Measurements from ENCODE around the gene FAM53A.
"Not testable (repeated sequence)": the region's sequence is repeated elsewhere in the genome, so short reads cannot be mapped to it uniquely, and the experiment has no call there.

FAM53A gene

GRCh38 chr4:1658146-1658545, 26.0 kb downstream of the FAM53A start:
- DNase-seq: no peak

DNA sequence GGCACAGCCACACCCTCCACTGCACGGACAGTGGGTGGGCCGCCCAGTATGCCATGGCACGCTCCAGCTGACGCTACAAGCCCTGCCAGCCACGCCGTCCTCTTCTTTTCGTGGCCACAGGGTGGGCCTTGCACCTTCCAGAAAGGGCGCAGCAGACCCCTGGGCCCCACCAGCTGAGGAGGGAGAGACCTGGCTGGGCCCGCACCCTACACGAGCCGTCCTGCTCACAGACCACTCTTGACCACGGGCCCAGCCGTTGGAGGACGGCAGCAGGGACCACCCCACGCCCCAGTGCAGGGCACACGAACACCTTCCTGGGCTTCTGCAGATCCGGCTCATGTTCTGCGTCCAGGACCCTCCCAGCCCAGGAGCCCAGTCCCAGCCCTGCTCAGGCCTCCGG, 27.1 kb downstream of the FAM53A start:
- DNase-seq: no peak

DNA sequence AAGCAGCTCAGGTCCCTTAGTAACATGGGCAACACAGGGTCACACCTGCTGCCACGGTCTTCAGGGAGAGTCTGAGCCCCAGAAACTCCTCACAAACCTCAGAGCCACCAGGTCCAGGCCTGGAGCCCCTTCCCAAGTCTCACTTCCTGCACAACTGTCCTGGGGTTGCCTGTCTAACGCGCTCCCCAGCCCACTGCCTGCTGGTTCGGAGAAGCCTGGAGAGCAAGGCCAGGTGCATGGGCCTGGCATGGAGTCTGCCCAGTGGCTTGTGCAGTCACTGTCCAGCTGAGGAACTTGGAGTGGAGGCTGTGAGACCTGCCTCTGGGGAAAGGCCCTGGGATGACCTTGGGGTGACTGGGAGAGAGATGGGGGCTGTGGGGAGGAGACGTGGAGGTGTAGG, 28.0 kb downstream of the FAM53A start:
- no peak for DNase-seq

GRCh38 chr4:1655676-1656075, 28.4 kb downstream of the FAM53A start:
- no peak for DNase-seq

DNA sequence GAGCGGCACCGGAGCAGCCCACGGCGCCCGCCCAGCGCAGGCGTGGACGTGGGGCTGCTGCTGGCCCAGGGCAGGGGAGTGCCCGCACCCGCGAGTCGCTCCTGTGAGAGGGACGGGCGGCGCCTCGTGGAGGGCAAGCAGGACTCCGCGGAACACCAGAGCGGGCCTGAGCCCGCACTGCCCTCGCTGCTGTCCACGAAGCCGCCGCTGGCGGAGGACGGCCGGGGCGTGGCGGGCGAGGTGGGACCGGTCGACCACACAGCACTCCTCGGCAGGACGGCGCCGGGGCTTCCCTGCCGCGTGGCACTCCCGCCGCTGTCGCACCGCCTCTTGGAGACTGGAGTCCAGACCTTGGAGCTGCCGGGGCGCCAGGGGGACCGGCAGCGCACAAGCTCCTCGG, 29.0 kb downstream of the FAM53A start:
- DNase-seq: no peak

- DNase-seq: no peak
Measured at GRCh38 chr4:1654216-1654955, 29.7 kb downstream of the FAM53A start.

GRCh38 chr4:1653776-1654175, 30.3 kb downstream of the FAM53A start:
- no peak for DNase-seq

DNA sequence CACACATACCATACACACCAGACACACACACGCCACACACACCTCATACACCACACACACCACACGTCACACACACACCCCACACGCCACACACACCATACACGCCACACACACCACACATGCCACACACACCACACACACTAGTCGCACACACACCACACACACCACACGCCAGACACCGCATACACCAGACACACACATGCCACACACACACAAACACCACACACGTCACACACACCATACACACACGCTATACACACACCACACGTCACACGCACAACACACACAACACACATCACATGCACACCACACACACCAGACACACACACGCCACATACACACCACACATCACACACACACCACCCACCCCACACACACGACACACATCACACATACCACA, 32.0 kb downstream of the FAM53A start:
- DNase-seq: no peak

GRCh38 chr4:1651609-1652008, 32.5 kb downstream of the FAM53A start:
- DNase-seq: peak; percentile 40

DNA sequence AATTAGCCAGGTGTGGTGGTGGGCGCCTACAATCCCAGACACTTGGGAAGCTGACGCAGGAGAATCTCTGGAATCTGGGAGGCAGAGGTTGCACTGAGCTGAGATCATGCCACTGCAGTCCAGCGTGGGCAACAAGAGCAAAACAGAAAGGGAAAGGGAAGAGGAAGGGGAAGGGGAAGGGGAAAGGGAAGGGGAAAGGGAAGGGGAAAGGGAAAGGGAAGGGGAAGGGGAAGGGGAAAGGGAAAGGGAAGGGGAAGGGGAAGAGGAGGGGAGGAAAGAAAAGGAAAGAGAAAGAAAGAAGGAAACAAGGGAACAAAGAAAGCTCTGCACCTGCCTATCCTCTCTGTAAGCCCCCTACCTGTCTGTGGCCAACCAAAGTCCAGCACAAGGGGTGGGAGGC, 35.2 kb downstream of the FAM53A start:
- no peak for DNase-seq

DNA sequence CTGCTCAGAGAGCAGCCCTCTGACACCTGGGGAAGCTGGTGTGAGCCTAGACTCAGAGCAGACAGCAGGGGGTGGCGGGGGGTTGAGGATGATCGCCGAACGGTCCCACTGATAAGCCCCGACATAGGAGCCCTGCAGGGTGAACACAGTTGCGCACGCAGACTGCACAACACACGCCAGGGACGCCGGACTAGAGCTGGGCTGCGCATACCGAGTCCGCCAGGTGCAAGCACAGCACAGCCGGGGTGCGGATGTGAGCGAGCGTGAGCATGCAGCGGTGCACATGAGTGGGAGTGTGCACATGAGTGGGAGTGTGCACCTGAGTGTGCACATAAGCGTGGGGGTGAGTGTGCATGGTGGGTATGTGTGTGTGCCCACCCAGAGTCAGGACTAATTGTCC, 36.7 kb downstream of the FAM53A start:
- DNase-seq: no peak

DNA sequence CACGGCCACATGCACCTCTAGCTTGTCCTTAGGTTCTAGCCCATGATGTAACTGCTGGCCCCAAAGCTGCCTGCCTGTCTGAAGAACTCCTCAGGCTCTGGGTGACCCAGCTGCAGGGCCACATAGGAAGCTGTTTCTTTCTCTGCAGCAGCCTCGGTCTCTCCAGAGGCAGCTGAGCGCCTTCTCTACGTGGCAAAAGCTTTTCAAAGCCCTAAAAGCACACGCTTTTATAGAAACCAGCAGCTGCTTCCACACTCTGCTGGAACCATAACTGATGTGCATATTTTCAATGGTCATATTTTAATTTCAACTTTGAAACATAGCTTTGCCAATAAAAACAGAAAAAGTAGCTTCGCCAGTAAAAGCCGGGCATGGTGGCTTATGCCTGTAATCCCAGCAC, 37.4 kb downstream of the FAM53A start:
- no peak for DNase-seq

- DNase-seq: no peak
Measured at GRCh38 chr4:1644891-1645657, 39.0 kb downstream of the FAM53A start.

GRCh38 chr4:1643971-1644735, 40.0 kb downstream of the FAM53A start:
- DNase-seq: no peak

DNA sequence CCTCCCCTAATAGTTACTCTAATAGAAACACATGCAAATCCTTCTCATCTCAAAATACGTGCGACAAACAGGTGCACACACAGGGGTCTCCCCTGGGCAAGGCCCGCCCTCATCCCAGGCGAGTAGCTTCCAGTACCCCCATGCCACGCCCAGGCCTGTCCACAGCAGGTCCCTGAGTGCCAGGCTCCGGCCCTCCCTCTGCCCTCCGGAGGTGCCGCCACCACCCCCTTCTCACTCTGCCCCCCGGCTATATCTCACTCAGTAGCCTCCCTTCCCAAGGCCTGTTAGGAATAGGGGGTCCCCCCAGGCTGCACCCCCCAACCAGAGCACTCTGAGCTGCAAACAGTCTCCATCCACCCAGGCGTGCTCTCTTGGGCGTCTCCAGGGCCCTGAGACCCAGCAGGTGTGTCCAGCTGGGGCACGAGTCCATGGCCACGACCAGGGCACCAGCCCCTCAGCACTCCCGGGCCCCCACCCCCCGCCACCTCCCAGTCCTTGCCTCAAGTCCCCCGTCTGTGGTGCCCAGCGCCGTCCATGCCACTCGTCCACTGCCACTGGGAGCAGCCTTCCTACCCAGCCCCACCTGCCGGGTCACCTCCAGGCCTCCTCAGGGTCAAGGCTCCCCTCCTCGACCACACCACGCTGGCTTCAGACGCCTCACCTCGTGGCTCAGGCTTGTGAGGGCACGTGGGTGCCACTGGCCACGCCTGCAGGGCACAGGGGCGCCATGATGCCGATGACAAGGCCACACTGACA, 41.7 kb downstream of the FAM53A start:
- DNase-seq: no peak

GRCh38 chr4:1641671-1642070, 42.4 kb downstream of the FAM53A start:
- no peak for DNase-seq

GRCh38 chr4:1640716-1641503, 43.2 kb downstream of the FAM53A start:
- not testable (repeated sequence) for DNase-seq

- DNase-seq: no peak
Measured at GRCh38 chr4:1640190-1640589, 43.9 kb downstream of the FAM53A start.

DNA sequence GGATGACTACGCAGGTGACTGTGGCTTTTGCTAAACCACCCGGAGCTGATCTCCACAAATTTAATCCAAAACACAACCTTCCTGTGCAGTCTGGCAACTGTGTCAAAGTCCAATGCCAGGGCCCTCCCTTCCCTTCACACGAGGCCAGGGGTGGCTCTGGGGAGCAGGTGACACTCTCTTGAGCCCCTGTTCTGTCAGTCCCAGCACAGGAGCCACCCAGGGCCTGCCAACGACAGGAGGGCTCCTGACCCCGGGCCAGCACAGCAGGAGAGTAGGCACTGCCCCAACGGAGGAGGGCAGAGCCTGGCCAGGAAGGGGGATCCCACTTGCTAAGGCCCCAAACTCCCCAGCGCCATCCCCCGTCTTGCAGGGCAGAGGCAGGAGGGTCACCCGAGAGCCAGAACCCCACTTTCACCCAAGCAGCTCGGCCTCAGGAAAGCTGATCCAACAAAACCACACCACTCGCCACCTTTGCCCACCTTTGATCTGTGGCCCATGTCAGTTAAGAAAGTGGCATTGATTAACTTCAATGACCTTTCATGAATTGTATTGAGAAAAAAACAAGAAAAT, 44.7 kb downstream of the FAM53A start:
- DNase-seq: no peak

- DNase-seq: no peak
Measured at GRCh38 chr4:1638873-1639272, 45.2 kb downstream of the FAM53A start.

DNA sequence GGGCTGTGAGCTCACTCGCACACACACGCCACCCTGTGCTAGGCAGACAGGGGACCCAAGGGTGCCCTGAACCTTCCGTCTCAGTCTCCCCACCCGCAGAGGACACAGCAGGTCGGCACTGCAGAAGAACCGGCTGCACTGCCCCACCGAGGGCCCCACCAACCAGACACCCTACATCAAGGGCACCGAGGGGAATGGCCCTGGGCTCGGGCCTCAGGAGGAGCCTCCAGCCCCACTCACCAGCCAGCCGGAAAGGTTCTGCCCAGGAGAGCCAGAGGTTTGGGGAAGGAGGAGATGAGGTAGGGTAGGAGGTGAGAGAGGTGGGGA, 45.9 kb downstream of the FAM53A start:
- DNase-seq: no peak
